ENCODE data around the gene KRTAP12-4.

Gene KRTAP12-4

DNA sequence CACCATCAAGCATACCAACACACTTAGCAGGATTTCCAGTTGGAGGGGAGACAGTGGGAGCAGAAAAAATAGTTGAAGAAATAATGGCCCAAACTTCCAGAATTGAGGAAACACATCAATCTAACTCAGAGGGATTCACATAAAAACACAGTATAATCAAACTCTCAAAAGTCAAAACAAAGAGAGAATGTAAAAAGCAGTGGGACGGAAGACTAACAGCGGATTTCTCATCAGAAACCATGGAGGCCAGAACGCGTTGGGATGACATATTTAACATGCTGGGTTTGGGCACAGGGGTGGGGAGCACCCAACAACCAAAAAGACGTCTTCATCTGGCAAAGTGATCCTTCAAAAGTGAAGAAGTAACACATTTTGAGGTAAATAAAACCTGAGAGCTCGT is 34.6 kb downstream of the KRTAP12-4 start:
- TF ChIP-seq GABPA (IDR thresholded peaks at IDR 0.05; ENCODE audit: low read depth): no peak
- TF ChIP-seq, protein P1, sequence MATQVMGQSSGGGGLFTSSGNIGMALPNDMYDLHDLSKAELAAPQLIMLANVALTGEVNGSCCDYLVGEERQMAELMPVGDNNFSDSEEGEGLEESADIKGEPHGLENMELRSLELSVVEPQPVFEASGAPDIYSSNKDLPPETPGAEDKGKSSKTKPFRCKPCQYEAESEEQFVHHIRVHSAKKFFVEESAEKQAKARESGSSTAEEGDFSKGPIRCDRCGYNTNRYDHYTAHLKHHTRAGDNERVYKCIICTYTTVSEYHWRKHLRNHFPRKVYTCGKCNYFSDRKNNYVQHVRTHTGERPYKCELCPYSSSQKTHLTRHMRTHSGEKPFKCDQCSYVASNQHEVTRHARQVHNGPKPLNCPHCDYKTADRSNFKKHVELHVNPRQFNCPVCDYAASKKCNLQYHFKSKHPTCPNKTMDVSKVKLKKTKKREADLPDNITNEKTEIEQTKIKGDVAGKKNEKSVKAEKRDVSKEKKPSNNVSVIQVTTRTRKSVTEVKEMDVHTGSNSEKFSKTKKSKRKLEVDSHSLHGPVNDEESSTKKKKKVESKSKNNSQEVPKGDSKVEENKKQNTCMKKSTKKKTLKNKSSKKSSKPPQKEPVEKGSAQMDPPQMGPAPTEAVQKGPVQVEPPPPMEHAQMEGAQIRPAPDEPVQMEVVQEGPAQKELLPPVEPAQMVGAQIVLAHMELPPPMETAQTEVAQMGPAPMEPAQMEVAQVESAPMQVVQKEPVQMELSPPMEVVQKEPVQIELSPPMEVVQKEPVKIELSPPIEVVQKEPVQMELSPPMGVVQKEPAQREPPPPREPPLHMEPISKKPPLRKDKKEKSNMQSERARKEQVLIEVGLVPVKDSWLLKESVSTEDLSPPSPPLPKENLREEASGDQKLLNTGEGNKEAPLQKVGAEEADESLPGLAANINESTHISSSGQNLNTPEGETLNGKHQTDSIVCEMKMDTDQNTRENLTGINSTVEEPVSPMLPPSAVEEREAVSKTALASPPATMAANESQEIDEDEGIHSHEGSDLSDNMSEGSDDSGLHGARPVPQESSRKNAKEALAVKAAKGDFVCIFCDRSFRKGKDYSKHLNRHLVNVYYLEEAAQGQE (IDR thresholded peaks at IDR 0.05; ENCODE audit: insufficient replicate concordance, low read depth): no peak
- TF ChIP-seq SPI1 (IDR thresholded peaks at IDR 0.05; ENCODE audit: borderline replicate concordance, low read depth): no peak
- no peak for TF ChIP-seq POLR2AphosphoS5 (IDR thresholded peaks at IDR 0.05; ENCODE audit: low read depth)
- TF ChIP-seq, protein P2, sequence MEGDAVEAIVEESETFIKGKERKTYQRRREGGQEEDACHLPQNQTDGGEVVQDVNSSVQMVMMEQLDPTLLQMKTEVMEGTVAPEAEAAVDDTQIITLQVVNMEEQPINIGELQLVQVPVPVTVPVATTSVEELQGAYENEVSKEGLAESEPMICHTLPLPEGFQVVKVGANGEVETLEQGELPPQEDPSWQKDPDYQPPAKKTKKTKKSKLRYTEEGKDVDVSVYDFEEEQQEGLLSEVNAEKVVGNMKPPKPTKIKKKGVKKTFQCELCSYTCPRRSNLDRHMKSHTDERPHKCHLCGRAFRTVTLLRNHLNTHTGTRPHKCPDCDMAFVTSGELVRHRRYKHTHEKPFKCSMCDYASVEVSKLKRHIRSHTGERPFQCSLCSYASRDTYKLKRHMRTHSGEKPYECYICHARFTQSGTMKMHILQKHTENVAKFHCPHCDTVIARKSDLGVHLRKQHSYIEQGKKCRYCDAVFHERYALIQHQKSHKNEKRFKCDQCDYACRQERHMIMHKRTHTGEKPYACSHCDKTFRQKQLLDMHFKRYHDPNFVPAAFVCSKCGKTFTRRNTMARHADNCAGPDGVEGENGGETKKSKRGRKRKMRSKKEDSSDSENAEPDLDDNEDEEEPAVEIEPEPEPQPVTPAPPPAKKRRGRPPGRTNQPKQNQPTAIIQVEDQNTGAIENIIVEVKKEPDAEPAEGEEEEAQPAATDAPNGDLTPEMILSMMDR (IDR thresholded peaks at IDR 0.05; ENCODE audit: insufficient read depth, low read length): no peak
- Histone ChIP-seq H3K27me3 (ENCODE audit: insufficient read depth, poor library complexity, severe bottlenecking) (no peaks in the 10 kb centered on the region), H3K27ac (replicated peaks) (no peak overlapping the region), H3K4me3 (replicated peaks; ENCODE audit: insufficient read depth, low read length) (no peak overlapping the region)
- DNase-seq (ENCODE audit: low read depth in 1 of 2, low spot score in 1 of 2): no peak

DNA sequence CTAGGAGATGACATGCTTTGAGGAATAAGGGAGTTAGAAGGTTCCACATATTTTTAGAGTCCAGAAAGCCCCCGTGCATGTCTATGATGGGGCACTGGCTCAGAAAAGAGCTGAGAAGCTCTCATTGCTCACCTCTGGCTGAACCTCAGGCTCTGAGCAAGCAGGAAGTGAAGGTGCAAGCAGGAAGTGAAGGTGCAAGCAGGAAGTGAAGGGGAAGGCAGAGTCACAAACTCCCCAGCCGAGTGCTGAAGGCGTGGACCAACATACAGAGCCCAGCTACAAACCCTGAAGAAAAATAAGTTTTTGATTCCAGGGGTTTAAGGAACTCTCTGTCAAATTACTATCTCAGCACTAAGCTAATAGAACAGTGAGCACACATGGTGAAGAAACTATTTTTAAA is 35.5 kb downstream of the KRTAP12-4 start:
- H3K4me3 ChIP-seq (replicated peaks; ENCODE audit: insufficient read depth, low read length): no peak overlapping the region
- no peak for DNase-seq (ENCODE audit: low read depth in 1 of 2, low spot score in 1 of 2)
- no peak overlapping the region for H3K27ac ChIP-seq (replicated peaks)
- TF ChIP-seq GABPA (IDR thresholded peaks at IDR 0.05; ENCODE audit: low read depth) (no peak), SPI1 (IDR thresholded peaks at IDR 0.05; ENCODE audit: borderline replicate concordance, low read depth) (no peak), POLR2AphosphoS5 (IDR thresholded peaks at IDR 0.05; ENCODE audit: low read depth) (no peak)
- TF ChIP-seq, protein P1 (IDR thresholded peaks at IDR 0.05; ENCODE audit: insufficient replicate concordance, low read depth): no peak
- TF ChIP-seq, protein P2 (IDR thresholded peaks at IDR 0.05; ENCODE audit: insufficient read depth, low read length): no peak
- H3K27me3 ChIP-seq (ENCODE audit: insufficient read depth, poor library complexity, severe bottlenecking): no peaks in the 10 kb centered on the region

DNA sequence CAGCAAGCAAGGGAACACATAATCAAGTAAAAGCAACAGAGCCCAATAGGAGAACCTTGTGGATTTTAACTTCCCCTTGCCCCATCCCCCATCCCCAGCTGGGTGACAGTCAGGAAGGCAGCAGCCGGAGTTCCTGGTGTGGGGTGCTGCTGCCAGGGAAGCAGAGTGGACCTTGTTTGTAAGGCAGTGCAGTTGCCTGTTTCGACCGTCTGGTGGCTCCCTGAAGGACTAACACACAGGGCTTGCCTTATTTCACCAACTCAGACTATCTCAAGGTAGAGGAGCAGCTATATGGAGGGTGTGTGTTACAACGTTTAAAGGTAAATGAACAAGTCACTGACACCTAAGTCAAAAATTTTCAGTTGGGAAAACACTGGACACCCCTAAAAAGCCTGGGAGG is 36.0 kb downstream of the KRTAP12-4 start:
- no peak overlapping the region for H3K27ac ChIP-seq (replicated peaks)
- H3K4me3 ChIP-seq (replicated peaks; ENCODE audit: insufficient read depth, low read length): no peak overlapping the region

More for the DNA sequence above, 36.0 kb downstream of the KRTAP12-4 start:
- H3K27me3 ChIP-seq (ENCODE audit: insufficient read depth, poor library complexity, severe bottlenecking): no peaks in the 10 kb centered on the region
- TF ChIP-seq, protein P1 (IDR thresholded peaks at IDR 0.05; ENCODE audit: insufficient replicate concordance, low read depth): no peak
- TF ChIP-seq POLR2AphosphoS5 (IDR thresholded peaks at IDR 0.05; ENCODE audit: low read depth) (no peak), SPI1 (IDR thresholded peaks at IDR 0.05; ENCODE audit: borderline replicate concordance, low read depth) (no peak), GABPA (IDR thresholded peaks at IDR 0.05; ENCODE audit: low read depth) (no peak)
- TF ChIP-seq, protein P2 (IDR thresholded peaks at IDR 0.05; ENCODE audit: insufficient read depth, low read length): no peak
- DNase-seq (ENCODE audit: low read depth in 1 of 2, low spot score in 1 of 2): peak in 1 of 2 experiments; percentile 66

Measured in HL-60 (cell line).